HG03558 (cell line): ENCODE data around the gene GBX2.

ENCODE experiments used
- ATAC-seq: cut with Tn5 transposase; IDR thresholded peaks from one replicate; pipeline ENCODE4 v1.9.1; 2021; ENCODE audit warnings: moderate number of reproducible peaks; ENCODE audit not compliant: unreplicated experiment; ENCODE audit errors: extremely low read depth

The GBX2 gene

DNA sequence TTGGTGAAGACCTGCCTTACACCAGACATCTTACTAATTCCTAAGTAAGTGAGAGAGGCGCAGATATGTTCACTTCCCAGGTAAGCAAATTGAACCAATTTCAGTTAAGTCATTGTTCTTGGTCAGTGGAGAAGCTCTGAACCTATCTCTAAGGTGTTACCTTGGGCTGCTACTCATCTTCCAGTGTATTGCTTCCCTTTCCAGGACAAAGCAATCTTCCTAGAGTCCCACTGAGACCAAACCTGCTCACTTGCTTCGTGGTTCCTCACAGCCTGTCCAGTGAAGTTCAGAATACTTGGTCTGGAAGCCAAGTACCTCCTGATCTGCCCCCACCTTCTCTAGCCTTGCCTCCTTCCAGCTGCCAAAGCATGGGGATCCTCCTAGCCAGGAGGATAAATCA is 22.5 kb upstream of the GBX2 start:
- no peak for ATAC-seq

DNA sequence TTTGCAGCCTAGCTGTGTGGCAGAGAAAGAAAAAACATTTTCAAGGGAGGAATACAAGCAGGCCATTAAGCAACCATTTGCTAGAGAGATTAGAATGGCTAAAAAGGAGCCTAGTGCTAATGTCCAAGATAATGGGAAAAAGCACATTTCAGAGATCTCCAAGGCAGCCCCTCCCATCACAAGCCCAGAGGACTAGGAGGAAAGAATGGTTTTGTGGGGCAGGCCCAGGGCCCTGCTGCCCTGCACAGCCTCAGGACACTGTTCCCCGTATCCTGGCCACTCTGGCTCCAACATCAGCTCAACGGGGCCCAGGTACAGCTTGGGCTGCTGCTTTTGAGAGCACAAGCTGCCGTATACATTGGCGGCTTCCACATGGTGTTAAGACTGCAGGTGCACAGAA is 16.5 kb upstream of the GBX2 start:
- no peak for ATAC-seq

- no peak for ATAC-seq
Measured at GRCh38 chr2:236180831-236181453, 12.8 kb upstream of the GBX2 start.

GRCh38 chr2:236180076-236180816 is 12.1 kb upstream of the GBX2 start:
- no peak for ATAC-seq

- no peak for ATAC-seq
Measured at GRCh38 chr2:236179236-236180075, 11.3 kb upstream of the GBX2 start.

DNA sequence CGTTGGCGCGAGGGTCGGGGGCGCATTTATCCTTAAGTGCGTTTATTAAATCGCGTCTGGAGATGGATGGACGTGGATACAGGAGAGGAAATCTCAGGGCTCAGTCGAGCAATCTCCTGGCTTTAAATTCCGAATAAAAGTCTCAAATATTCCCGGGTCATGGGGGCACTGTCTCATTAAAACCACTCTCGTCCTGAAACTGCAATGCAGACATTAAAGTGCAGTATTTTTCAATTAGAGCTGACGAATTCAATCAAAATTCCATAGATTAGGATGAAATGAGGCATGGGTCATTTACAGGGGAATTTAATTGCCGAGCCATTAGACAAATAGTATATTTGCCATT is 10.7 kb upstream of the GBX2 start:
- ATAC-seq: no peak

DNA sequence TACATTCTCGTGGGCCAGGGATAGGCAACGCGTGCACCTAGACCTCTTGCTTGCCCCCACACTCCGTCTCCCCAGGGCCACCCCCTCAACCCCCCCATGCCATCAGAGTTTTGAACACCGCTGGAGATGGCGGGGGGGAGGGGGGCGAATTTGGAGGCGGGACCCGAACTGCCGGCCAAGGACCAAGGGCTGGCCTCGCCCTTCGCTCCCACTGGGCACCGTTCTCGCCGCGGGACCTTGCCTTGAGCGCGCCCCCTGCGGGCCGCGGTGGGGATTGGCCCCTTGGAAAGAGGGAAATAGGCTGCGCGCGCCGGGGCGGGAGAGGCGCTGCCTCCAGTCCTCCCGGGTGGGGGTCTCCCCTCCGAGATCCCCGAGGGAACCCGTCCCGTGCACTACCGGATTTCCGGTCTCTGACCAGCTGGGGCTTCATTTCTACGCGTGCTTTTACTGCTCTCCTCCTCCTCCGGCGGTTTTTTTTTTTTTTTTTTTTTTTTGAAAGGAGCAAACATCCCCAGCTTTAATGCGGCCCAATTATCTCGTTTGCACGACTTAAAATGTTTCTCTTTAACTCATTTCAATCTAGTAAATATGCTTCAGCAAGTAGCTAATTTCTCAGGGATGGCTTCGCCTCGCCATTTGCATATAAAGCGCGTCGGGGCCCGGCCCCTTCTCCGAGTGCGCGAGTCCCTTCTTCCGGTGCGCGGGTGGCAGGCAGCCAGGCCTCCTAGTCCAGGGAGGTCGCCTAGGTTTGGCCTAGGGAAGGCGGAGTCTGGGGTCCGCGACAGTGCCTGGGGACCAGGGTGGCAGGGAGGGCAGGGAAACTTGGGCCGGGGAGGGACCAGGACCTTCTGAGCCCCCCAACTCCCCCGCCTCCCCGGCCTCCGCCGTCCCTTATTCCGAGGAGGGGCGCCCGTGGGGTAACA is 10.0 kb upstream of the GBX2 start:
- ATAC-seq: no peak

- ATAC-seq: no peak
Measured at GRCh38 chr2:236177604-236177966, 9.4 kb upstream of the GBX2 start.

DNA sequence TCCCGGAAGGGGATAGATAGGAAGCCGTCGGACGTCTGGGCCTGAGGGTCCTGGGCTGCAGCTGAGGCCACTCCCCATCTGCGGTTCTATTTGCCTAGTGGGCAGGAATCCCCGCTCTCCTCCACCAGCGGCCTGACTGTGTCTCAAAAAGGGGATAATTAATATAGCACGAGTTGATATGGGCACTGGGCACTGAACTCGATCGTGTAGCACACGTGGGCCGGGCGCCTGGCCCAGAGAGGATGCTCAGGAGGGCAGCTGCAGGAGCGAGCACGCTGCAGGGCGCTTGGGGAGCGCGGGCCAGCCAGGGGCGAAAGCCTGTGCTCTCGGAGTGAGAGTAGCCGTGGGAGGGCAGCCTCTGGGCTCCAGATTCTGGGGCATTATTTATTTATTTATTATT is 8.8 kb upstream of the GBX2 start:
- no peak for ATAC-seq

GRCh38 chr2:236176417-236176816 is 8.2 kb upstream of the GBX2 start:
- ATAC-seq: no peak

- ATAC-seq: no peak
Measured at GRCh38 chr2:236175548-236176150, 7.5 kb upstream of the GBX2 start.

GRCh38 chr2:236173729-236174607 is 5.8 kb upstream of the GBX2 start:
- ATAC-seq: no peak

GRCh38 chr2:236173036-236173728 is 5.0 kb upstream of the GBX2 start:
- no peak for ATAC-seq

GRCh38 chr2:236172255-236173035 is 4.3 kb upstream of the GBX2 start:
- ATAC-seq: no peak

GRCh38 chr2:236171680-236172254 is 3.6 kb upstream of the GBX2 start:
- ATAC-seq: no peak

- ATAC-seq: no peak
Measured at GRCh38 chr2:236171181-236171679, 3.0 kb upstream of the GBX2 start.

- ATAC-seq: no peak
Measured at GRCh38 chr2:236170590-236171165, 2.5 kb upstream of the GBX2 start.
